Hematopoietic multipotent progenitor cell treated with erythropoietin and hydrocortisone succinate and interleukin-3 and kit ligand, for 6 days (in vitro differentiated cells): ENCODE data around the gene CD164L2.
"Not testable (repeated sequence)": the region's sequence is repeated elsewhere in the genome, so short reads cannot be mapped to it uniquely, and the experiment has no call there.

Source experiments
- DNase-seq: peaks from one replicate; pipeline ENCODE4 v3.0.0-alpha.2; 2015

Gene CD164L2

DNA sequence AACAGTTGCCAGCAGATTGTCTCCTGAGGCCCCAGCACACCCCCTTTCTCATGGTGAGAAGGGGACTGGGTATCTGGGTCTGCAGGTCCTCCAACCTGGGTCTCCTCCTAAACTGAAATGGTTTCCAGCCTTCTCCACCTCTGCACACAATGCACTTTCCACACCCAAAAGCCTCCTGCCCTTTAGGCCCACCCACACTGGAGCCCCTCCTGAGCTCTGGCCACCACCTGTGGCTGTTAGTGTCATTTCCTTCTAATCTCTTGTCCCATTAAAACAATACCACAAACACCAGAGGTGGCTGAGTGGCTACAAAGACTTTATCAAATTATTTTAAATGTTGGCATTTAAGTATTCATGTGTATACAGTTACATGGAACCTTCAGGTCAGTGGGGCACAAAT, 20.8 kb upstream of the CD164L2 start:
- no peak for DNase-seq

DNA sequence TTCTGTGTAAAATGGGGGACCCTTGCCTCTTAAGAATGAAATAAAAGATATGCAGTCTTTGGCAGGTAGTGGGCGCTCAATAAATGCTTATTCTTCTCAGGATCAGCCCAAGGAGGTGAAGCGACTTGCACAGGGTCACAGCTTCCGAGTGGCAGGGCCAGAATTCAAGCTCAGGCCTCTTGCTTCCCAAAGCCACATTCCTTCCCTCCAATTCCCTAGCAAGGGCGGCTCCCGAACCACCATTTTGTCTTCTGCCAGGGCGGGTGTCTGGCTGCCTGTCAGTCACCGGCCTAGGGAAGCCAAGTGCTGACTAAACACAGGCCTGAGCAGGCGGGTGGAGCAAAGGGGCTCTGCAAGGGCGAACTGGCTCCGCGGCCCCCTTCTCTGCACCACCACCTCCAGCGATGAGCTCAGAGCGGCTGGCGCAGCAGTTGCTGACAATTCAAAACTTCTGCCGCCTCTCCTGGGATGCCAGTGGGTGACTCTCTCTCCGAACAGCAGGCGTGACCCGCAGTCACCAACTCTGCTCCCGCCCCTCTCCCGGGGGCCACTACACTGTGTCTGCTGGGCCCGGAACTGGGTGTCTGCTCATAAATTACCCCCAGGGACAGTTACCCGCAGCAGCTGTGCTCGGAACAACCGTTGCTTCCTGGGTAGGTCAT, 20.1 kb upstream of the CD164L2 start:
- peak; percentile 75 for DNase-seq

DNA sequence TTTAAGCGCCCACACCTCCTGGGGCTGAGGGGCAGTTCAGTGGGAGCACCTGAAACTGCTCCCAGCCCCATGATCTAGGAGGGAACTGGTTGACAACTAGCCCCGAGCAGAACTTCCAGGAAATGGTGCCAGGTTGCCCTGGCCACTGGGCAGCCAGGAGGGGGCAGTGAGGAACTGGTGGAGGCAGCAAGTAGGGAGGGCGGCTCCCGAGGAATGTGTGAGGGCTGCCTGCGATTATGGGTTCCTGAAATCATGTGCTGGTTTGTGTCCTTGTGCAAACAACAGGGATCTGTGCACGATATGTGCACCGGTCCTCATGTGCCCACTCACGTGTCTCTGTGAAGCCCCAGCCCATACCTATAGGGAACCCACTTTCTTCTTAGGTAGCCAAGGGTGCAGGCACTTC, 19.2 kb upstream of the CD164L2 start:
- peak; percentile 79 for DNase-seq

DNA sequence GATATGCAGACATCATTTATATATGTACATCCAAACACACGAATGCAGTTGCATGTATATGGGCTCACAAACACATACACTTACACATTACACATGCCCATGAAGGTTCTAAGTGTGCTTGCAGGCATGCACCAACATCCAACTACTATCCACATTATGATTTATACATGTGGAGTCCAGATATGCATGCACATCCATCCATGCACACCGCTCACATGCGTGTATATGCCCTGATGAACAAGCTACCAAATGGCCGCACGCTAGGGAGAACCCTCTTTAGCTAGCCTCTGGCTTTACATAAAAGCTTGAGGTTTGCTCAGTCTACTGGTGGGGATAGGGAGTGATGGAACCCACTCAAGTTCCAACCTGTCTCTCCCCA, 17.8 kb upstream of the CD164L2 start:
- DNase-seq = no peak

DNA sequence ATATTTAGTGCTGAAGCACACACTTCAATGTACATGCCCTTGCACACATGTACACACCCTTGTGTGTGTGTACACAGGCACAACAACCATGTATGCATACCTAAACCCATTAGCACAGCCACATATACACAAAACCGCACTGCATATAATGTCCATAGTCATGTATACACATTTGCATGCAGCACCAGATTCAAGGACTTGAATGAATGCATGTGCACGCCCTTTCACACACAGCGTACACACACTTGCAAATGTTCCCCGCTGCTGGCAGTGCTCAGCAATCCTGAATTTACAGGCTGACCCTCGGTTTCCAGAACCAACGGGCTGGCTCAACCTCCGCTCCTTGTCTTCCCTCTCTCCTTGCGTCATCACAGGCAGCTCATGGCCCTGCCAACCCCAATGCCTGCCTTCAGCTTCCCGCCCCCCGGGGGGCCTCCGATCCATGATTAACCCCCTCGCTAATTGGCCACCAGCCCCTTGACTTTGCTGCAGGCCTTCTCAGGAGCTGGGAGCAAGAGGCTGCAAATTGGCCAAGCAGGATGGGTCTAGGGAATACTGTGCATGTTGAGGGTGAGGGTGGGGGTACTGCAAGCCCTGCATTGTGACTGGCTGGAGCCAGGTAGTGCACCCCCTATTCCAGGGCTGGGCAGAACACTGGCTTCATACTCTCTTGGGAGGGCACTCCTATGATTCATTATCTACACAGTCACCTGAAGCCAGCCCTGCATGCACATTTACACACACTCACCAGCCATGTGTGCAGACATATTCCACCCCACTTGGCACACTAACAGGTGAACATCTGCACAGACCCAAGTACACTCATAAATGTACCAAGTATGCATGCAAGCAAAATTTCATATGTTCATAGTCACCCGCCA, 17.2 kb upstream of the CD164L2 start:
- DNase-seq = no peak

DNA sequence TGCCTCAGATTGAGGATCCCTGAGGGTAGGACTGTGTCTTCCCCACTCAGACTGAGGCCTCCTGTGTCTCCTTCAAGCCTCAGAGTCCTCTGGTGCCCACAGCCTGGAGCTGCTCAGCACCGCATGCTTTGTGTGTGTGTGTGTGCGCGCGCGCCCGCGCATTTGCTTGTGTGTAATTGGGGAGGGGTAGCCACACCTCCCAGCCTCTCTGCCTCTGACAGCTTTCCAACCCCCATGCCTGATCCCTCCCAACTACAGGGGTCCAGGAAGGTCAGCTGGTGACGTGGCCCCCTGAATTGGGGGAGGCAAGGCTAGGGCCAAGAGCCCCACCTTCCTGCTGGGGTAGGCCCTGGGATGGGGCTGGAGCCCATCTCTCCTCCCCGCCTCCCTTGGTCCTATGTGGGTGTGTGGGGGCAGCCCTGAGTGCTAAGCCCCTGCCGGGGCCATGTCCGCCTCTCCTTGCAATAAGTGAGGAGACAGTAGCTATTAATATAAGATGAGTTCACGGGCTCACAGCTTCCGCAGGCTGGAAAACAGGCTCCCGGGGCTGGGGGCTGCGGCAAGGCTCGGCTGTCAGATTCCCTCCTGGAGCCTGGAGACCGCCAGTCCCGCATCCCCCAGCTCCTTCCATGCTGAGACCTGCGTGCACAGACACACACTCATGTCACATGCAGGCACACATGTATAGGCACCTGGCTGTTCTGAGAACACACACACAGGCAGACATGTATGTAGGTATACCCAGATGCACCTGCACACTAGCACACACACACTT, 16.3 kb upstream of the CD164L2 start:
- no peak for DNase-seq

DNA sequence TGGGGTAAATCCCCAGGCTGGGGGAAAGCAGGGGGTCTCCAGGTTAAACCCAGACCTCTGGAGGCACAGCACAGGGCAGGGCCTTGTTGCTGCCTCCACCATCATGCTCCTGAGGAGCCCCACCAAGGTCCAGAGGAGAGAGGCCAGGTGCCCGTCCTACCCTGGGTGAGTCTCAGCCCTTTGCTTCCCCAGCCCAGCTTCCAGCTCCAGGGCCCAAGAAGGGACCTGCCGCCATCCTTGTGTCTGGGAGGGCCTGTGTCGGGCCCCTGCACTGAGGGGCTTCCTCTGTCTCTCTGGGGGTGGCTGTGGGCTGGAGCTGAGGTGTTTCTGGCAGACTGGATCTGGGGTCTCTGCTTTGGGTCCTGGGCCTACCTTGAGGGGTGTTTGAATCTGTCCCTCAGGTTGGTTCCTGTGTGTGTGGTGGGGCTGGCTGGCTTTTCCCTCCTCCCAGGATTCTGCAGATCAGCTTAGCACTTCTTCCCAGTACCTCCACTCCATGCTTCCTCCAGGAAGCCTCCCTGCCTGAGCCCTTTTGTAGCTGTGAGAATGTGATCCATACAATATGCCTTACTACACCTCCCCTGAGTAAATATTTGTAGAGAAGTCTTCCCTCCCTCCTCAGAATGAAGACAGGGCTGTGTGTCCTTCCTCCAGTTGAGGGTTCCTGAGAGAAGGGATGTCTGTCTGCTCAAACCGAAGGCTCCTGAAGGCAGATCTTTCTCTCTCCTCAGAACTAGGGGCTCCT, 15.4 kb upstream of the CD164L2 start:
- no peak for DNase-seq

DNA sequence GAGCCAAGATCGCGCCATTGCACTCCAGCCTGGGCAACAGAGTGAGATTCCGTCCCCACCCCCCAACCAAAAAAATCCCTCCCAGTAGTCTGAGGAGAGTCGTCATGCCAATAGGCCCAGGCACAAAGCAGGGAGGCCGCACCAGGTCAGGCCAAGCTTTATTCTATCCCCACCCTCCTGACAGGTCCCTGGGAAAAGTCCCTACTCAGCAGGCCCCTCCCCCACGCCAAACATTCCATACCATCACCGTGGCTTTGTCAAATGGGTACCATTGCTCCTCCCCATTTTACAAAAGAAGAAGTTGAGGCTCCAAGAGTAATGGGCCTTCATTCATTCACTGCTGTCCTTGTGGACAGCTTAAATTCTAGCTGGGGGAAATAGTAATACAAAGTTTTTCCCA, 14.6 kb upstream of the CD164L2 start:
- DNase-seq = no peak

DNA sequence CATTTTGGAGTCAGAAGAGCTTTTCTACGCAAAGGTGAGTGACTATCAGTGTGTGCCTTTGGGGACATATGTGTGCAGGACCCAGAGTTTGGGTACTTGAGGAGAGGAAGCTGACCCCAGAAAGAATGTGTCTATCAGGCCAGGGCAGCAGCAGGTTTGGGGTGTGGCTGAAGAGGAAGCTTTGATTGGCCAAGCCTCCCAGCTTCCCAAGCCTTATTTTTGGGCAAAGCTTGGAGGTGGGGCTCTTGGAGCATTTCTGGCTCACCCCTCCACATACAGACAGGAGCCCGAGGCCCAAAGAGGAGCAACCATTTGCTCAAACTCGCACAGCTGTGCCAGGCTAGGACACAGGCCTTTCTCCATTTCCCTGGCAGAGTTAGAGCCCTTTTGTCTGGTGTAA, 14.0 kb upstream of the CD164L2 start:
- DNase-seq = no peak

DNA sequence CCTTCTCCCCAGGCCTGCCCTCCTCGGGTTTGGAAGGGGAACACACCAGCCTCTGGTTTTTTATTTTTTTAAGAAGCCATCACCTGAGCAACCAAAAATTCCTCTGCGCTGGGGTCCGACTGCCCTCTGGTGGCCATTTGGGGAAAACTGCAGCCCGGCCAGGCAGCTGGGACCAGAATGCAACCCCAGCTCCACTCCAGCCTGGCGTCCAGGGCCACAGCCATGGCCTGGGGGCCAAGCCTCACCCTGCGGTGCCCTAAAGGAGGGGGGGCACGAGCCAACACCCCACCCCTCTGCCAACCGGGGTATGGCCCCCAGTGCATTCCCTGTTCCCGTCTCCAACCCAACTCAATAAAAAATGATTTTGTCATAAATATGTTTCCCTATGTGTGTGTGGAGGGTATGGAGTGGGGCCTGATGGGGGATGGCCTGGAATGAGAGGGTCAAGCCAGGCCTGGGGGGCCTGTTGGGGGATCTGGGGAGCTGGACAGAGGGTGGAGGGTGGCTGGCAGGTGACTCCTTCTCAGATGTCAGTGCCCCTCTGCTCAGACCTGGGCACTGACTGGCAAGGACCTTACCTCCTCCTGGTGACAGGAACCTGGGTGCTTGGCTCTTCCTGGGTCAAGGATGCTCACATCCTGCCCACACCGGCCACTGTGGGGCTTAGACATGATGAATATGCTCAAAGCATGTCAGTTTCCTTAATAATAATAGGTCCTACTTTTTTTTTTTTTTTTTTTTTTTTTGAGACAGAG, 12.5 kb upstream of the CD164L2 start:
- DNase-seq = peak; percentile 86

DNA sequence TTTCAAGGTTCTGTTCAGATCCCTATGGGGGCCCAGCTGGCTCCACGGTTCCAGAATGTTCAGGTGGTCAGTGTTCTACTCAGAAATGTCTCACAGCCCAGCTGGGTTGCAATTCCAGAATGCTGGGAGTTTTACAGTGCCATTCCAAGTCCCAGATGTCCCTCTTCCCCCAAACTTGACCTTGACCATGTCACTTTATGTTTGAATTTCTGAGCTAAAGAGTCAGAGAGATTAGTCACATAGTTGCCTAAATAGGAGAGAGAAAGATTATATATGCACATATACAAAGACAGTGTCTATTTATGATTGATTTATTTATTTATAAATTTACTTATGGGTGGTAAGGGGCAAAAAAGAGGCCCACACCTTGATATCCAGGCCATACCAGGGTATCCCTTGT, 11.8 kb upstream of the CD164L2 start:
- no peak for DNase-seq

DNA sequence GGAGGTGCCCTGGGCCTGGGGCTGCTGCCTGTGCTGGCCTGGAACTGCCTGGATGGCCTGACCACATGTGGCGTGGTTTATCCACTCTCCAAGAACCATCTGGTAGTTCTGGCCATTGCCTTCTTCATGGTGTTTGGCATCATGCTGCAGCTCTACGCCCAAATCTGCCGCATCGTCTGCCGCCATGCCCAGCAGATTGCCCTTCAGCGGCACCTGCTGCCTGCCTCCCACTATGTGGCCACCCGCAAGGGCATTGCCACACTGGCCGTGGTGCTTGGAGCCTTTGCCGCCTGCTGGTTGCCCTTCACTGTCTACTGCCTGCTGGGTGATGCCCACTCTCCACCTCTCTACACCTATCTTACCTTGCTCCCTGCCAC, 11.1 kb upstream of the CD164L2 start:
- DNase-seq = no peak

DNA sequence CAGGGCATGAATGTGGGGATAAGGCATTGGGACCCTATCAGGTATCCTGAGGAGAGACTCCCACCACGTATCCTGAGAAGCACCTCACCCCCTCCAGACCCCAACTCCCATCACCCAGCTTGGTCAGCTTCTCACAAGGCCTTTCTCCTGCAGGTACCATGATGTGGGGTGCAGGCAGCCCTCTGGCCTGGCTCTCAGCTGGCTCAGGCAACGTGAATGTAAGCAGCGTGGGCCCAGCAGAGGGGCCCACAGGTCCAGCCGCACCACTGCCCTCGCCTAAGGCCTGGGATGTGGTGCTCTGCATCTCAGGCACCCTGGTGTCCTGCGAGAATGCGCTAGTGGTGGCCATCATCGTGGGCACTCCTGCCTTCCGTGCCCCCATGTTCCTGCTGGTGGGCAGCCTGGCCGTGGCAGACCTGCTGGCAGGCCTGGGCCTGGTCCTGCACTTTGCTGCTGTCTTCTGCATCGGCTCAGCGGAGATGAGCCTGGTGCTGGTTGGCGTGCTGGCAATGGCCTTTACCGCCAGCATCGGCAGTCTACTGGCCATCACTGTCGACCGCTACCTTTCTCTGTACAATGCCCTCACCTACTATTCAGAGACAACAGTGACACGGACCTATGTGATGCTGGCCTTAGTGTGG, 10.6 kb upstream of the CD164L2 start:
- no peak for DNase-seq

DNA sequence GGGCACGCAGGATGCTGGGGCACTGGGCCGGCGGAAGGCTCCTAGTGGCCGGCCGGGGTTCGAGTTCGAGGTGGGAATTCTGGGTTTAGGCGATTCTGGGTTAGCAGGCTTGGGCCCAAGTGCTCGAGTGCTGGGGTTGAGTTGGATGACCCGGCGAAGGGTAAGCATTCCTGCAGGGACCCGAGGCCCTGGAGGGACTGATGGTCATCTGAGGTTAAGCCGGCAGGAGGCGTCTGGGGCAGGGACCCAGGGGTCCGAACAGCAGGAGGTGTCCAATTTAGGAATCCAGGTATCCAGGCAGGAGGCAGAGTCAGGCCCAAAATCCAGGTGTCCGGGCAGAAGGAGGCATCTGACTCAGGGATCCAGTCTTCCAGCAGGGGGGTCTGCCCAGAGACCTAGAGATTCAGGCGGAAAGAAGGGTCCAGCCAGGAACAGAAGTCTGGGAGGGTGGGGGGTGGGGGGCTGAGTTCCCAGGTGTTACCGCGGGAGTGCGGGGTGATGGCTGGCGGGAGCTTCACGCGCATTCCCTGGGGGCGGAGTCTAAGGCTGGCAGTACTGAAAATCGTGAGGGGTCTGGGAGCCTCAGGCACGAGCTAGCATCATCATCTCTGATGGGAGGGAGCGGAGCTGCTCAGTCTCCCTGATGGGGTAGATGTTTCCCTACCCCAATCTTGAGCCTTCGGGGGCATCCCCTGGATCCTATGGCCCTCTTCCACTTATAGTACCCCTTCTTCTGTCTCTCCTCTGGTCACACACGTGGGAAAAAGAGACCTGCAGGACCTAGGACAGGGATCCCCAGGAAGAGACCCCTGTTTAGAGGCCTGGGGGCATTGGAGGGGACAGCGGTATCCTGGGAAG, 9.9 kb upstream of the CD164L2 start:
- no peak for DNase-seq

DNA sequence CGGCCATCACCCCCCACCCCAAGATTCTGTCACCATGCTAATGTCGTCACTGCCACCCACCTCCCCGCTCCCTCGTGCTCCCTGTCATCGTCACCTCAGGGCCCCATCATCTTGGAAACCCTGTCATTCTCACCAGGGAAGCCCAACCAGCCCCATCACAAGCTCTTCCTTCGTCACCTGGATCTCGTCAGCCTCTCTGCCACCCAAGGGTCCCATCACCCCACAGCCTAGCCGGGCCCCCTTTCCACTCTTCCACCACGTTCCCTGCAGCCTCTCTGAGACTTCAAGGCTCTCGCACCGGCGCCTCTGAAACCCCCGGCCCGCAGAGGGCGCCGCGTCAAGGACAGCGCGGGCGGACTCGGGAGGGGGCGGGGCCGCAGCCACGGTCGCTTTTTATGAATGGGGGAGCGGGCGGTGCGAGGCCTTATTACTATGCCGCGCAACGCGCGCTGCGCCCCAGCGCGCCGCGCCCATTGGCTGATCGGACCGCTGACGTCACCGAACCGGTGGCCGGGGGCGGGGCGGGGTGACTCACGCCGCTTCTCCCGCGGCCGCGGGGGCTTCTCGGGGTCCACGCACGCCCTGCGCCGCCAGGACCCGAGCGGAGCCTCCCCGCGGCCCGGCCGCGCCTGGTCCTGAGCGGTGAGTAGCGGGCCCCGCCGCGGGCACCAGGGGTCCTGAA, 9.1 kb upstream of the CD164L2 start, which contains the start of gene GPR3:
Gene GPR3, plus strand, starts transcription at position 527 of the 682 bp plus-strand sequence. CDS start 1,177 bp downstream, outside the sequence.
- DNase-seq = peak; percentile 97

DNA sequence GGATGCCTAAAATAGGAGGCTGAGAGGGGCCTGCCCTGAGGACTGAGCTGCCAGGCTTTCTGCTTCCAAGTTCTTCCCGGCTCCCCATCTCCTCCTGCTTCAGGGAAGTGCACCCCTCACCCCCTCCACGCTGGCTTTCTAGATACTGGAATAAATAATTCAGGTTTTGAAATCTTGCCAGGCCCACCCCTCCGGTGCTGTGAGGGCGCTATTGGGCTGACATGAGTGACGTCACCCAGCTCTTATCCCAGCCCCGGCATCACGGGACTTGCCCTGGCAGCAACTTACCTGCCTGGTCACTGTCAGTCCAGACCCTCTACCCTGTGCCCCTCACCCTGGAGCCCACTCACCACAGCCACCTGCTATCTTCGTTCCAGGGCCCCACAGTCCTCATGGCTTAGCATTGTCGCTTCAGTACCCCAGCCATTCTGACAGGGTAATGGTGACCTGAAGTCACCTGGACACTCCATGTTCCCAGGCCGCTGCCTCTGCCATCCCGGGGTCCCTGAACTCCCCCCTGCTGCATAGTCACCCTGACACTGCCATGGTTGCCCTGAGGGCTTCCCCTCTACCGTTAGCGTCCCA, 8.5 kb upstream of the CD164L2 start:
- peak; percentile 79 for DNase-seq

DNA sequence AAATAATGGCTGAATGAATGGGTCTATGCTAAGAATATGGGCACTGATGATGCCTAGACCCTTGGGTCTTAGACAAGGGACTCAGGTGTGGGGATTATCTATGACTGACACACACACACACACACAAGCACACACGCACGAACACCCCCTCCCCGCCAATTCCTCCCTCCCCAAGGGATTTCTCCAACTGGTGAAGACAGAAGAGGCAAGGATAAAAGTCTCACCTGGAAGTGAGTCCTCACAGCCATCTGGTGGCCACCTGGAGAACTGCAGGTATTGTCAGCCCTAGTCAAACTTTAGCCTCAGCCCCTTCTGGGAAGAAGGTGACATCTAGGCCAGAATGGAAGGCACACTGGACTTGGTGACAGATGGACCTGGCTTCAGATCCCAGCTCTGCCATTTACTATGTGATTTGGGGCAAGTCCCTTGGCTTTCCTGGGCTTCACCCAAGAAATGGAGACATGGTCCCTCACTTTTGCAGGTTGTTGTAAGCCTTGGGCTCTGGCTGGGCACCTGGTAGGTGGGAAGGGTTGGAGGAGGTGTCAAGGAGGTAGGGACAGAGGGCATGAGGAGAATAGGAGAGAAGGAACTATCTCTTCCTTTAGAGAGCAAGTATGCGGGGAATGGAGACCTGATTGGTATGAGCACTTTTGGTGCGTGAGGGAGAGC, 5.3 kb upstream of the CD164L2 start:
- DNase-seq = peak; percentile 74

DNA sequence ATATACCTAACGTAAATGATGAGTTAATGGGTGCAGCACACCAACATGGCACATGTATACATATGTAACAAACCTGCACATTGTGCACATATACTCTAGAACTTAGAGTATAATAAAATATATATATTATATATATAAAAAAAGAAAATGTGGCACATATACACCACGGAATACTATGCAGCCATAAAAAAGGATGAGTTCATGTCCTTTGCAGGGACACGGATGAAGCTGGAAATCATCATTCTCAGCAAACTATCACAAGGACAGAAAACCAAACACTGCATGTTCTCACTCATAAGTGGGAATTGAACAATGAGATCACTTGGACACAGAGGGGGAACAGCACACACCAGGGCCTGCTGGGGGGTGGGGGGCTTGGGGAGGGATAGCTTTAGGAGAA, 1.7 kb upstream of the CD164L2 start:
- not testable (repeated sequence) for DNase-seq

DNA sequence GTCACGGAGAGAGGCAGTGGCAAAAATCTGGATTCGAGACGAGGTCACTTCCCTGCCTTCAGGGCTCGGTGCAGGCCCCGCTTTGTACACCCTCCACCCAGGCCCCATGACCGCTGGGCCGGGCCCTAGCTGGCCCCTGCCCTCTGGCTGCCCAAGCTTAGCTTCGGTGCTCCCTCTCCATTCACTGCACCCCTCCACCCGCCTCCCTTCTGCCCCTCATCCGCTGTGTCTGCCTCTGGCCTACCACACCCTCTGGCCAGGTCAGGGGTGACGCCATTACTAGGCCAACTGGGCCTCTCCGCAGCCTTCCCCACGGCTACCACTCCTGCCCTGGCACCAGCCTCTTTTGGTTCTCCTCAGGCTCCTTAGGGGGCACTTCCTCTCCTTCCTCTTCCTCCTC, 528 bp upstream of the CD164L2 start:
- no peak for DNase-seq
